NCI-H510A treated with DMSO at 0.1 percent for 48 hours (cell line): ENCODE results near the gene RNU6-9.
"Not testable (repeated sequence)": the region's sequence is repeated elsewhere in the genome, so short reads cannot be mapped to it uniquely, and the experiment has no call there.

Source experiments
- DNase-seq: peaks from one replicate; lab custom pipeline; 2025; lab: John Stamatoyannopoulos, UW

Gene RNU6-9

DNA sequence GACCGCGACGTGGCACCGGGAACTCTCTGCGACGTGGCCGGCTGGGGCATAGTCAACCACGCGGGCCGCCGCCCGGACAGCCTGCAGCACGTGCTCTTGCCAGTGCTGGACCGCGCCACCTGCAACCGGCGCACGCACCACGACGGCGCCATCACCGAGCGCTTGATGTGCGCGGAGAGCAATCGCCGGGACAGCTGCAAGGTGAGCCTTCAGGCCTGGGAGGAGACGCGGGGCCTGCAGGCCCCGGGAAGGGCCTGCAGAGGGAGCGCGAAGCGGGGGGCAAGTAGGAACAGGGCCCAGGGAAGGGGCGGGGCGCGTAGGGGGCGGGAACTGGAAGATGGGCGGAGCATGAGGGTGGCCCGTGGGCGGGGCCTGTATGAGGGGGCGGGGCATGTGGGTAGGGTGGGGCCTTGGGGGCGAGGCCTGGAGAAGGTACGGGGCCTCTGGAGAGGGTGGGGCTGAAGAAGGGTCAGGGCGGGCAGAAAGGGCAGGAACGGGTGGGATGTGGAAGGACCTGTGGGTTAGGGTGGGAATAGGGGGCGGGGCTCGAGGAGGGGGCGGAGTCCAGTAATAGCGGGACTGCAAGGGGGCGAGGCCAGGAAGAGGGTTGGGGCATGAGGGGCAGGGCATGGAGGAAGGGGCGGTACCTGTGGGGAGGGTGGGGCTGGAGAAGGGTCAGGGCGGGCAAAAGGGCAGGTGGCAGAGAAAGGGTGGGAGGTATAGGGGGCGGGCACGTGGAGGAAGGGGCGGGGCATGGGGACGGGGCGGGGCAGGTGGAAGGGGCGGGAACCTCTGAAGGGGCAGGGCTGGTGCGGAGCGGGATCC is 31.3 kb upstream of the RNU6-9 start:
- no peak for DNase-seq

DNA sequence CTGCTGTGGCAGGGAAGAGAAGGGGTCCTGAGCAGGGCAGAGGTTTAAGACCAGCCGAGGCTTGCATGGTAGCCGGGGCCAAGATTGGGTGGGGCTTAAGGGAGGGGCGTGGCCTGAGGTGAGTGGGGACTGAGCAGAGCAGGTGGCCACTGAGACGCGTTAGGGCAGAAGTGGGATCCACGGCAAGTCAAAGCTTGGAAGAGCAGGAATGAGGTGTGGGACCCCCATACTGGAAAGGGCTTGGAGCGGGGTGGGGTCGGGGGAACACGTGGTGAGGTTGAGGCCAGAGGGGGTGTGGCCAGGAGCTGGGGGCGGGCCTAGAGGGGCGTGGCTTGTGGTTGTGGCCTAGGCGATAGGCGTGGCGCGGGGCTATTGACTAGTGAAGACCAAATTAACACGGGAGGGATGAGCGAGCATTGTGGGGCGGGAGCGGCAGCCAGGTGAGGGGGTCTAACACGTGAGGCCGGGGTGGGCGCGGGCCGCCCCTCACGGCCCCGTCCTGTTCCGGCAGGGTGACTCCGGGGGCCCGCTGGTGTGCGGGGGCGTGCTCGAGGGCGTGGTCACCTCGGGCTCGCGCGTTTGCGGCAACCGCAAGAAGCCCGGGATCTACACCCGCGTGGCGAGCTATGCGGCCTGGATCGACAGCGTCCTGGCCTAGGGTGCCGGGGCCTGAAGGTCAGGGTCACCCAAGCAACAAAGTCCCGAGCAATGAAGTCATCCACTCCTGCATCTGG is 30.5 kb upstream of the RNU6-9 start:
- no peak for DNase-seq

DNA sequence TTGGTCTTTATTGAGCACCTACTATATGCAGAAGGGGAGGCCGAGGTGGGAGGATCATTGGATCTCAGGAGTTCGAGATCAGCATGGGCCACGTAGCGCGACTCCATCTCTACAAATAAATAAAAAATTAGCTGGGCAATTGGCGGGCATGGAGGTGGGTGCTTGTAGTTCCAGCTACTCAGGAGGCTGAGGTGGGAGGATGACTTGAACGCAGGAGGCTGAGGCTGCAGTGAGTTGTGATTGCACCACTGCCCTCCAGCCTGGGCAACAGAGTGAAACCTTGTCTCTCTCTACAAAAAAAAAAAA is 30.0 kb upstream of the RNU6-9 start:
- no peak for DNase-seq

DNA sequence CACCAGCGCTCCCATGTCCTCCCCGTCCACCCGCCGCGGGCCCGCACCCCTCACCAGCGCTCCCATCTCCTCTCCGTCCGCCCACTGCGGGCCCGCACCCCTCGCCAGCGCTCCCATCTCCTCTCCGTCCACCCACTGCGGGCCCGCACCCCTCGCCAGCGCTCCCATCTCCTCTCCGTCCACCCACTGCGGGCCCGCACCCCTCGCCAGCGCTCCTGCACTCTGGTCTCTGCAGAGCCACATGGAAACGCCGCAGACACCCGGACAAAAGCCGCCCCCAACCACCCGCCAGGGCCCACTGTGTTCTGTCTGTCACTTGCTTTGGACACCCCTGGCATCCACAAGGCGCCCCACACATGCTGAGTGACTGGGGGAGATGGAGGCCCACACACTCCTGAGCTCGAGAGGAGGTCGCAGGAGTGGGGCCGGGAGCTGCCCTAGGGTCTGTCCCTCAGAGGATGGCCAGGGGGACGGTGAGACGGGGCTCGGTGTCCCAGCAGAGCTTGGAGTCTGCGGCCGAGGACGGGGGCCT is 26.4 kb upstream of the RNU6-9 start:
- DNase-seq: no peak

DNA sequence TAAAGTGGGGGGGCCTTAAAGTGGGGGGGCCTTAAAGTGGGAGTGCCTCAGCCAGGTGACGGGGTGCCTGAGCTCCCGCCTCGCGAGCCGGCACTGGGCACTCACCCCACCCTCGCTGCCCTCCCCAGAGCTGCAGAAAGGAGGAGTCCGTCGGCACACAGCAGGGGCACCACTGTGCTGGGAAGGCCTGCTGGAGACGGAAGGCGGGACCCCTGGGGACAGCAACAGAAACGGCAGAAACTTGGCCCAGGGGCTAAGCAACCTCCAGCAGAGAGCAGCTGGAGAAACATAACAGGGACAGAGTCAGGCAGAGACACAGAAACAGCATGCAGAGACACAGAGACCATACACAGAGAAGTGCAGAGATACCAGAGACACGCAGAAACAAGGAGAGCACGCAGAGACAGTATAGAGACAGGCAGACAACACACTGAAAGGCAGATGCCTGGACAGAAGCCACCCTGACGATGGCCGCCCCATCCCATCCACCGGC is 25.9 kb upstream of the RNU6-9 start:
- DNase-seq: no peak

DNA sequence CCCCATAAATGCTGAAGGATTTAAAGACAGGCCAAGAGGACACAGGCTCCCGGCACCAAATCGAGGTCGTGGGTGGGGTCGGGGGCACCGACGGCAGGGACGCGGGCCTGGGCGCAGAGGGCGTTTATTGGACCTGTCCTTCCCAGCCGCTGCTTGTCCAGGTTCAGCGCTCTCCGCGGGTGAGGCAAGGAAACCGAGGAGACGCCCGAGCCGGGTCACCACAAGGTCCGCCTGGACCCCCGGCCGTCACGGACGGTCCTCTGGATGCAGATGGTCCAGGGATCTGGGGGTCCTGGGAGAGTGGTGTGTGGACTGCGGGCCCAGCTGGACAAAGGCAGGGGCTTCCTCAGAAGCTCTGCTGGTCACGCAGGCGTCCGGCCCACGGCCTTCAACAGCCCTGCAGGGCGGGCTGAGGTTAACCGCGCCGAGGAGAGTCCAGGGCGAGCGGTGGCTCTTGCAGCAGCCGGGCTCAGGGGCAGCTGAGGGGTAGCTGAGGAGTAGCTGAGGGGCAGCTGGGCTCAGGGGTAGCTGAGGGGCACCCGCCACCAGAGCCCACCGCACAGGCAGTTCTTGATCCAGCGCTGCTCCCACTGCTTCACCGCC is 25.3 kb upstream of the RNU6-9 start:
- no peak for DNase-seq

DNA sequence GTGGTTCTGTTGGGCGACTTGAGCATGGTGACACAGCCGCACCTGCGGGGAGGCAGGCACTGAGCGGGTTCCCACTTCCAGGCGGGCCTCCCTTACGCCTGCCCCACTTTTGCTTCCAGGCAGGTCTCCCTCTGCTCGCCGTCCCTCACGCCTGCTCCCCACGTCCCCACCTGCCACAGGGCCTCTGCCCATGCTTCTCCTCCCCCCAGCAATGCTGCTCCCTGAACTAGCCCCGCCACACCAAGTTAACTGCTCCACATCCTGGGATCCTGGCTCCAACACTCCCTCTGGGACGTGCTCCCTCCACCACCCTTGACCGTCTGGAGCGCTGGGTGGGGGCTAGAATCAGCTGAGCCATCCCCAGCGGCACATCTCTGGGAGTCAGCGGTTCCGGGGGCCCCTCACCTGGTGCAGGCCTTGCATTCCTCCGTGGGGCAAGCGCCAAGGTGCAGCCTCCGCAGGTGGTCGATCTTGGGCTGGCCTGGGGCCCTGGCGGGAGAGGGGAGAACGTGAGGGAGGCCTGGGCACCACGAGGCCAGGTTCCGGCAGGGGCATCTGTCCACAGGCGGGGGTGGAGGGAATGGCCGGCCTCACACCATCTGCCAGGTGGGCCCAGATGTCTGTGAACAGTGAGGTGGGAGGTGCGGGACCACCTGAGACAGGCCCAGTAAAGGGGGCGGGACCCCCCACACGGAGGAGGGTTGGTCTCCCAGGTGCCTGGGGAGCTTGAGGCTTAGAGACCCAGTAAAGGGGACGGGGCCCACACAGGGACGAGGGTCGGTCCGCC is 24.6 kb upstream of the RNU6-9 start:
- DNase-seq: no peak

DNA sequence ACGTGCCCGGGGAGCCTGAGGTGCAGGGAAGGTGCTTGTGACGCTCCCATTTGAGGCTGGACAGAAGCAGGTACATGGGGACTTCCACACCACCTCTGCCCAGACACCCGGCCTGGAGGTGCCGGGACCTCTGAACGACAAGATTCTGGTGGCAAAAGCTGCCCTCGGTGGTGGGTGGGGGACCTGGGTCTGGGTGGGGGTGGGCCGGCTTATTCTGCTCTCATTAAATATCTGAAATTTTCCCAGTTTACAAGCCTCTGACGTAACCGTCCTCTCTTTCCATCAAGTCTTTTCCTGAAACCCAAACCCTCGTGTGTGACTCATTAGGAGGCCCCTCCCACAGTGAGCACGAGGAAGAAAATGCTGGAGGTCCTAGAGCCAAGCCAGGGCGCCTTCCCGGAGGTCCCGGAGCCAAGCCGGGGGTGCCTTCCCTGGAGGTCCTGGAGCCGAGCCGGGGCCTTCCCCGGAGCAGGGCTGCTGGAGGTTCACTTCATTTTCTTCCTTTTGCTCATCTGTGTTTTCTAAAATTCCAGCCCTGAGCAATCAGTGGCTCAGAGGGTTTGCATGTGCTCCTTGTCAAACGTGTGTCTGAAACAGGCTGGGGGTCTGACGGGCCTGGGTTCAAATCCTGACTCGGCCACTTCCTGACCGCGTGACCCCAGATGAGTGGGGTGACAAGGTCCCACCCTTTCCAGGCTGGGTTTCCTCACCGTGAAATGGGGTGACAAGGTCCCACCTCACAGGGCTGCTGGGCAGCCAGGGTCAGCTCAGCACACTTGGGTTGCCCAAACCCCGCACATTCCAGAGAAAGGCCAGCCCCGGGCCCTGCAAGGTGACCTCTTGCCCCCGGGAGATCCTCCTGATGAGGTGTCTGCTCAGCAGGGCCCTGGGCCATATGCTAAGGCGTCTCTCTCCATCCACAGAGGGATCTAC is 23.8 kb upstream of the RNU6-9 start:
- no peak for DNase-seq

DNA sequence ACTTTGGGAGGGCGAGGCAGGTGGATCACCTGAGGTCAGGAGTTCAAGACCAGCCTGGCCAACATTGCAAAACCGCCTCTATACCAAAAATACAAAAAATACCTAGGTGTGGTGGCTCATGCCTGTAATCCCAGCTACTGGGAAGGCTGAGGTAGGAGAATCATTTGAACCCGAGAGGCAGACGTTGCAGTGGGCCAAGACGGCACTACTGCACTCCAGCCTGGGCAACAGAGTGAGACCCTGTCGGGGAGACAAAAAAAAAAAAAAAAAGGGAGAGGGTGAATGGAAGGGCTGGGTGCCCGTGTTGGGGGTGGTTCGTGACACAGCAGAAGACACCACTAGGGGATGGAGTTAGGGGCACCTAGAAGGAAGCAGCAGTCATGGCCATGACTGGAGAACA is 23.0 kb upstream of the RNU6-9 start:
- no peak for DNase-seq

DNA sequence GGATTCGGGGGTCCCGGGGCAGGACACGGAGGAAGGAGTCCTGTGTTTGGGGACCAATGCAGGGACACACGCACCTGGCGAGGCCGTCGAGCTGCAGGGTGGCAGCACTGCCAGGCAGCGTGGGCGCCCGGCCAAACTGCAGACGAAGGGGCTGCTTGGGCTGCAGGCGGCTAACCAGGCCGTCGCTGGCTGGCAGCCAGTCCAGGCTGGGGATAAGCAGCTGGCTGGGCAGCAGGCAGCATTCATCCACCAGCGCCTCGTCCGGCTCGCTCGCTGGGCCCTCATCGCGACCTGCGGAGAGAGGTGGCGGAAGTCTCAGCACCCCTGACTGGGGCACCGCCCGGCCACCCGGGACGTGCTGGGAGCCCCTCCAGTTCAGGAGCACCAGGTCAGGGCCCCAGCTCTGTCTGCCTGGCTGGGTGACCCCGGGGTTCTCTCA is 22.3 kb upstream of the RNU6-9 start:
- DNase-seq: no peak

DNA sequence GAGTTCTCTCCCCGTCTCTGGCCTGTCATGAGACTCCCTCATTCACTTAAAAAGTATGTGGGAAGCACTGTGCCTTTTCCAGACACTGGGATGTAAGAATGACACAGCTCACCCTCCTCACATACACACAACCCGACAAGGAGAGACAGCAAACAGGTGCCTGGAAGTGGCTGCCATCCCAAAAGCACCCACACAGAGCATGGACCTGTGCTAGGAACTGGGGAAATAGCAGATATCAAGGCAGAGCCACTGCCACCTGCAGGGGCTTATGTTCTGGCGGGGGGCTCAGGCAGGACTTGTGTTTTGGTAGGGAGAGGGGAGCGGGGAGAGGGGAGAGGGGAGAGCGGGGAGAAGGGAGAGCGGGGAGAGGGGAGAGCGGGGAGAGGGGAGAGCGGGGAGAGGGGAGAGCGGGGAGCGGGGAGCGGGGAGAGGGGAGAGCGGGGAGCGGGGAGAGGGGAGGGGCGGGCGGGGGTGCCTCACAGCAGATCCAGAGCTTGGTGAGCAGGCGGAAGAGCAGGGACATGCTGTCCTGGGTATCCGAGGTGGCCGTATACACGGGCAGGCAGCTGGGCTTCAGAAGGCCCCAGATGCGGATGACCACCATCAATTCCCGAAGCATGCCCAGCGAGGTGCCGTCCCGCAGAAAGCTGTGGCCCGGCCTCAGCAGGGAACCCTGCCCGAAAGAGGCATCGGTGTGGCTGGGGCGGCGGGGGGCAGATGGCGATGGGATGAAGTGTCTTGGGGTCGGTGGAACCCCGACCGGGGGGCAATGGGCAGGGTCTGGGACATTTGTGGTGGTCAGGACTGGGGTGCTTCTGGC is 21.6 kb upstream of the RNU6-9 start:
- no peak for DNase-seq

DNA sequence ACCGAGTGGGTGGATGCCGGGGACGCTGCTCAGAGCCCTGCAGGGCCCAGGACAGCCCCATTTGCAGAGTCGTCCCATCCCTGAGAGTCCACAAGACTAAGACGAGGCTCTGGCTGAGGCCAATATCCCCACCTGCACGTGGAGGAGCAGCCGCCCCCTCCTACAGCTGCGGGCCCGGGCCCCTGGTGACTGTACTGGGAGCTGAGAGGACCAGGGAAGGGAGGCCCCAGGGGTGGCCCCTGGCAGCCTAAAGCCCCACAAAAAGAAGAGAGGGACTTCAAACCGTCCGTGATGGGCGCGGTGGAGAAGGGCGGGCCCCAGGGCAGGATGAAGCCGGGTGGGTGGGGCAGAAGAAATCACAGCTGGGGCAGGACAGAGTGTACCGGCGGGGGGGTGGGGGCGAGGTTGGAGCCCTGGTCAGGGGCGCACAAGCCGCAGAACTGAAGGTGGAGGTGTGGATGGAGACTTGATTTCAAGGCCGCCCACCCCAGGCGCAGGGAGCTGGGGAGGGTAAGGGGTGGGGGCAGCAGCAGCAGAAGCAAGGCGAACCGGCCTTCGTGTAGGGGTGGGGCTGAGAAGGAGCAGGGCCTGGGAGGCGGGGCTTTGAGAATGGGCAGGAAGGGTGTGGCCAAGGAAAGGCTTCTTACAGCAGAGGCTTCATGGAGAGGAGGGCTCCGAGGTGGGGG is 20.9 kb upstream of the RNU6-9 start:
- DNase-seq: no peak

DNA sequence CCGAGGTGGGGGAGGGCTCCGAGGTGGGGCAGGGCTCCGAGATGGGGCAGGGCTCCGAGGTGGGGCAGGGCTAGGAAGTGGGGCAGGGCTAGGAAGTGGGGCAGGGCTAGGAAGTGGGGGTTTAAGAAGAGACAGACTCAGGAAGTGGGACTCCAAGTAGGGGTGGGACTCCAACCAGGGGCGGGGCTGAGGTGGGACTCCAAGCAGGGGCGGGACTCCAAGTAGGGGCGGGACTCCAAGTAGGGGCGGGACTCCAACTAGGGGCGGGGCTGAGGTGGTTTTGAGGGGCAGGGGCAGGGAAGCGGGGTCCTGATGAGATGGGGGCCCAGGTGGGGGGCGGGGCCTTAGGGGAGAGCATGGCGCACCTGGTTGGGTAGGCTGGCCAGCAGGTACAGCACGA is 20.2 kb upstream of the RNU6-9 start:
- DNase-seq: no peak

DNA sequence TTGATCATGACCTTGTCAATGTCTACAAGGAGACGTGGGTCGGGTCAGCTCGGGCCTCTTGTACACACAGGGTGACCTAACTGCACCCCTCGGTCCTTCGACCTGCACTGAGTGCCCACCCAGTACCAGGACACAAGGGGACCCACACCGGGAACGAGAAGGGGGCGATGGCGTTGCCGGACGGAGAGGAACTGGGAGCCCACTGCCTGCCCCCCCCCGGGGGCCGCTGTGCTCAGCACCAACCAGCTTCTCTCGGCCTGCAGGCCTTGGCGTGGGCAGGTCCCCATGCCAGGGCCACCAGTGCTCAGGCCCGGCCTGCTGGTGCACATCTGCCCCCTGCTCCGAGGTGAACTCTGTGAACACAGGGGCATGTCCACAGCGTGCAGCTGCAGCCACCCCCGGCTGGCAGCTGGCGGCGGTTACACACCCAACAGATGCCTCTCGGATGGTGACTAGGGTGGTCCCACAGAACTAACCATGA is 19.7 kb upstream of the RNU6-9 start:
- DNase-seq: no peak

DNA sequence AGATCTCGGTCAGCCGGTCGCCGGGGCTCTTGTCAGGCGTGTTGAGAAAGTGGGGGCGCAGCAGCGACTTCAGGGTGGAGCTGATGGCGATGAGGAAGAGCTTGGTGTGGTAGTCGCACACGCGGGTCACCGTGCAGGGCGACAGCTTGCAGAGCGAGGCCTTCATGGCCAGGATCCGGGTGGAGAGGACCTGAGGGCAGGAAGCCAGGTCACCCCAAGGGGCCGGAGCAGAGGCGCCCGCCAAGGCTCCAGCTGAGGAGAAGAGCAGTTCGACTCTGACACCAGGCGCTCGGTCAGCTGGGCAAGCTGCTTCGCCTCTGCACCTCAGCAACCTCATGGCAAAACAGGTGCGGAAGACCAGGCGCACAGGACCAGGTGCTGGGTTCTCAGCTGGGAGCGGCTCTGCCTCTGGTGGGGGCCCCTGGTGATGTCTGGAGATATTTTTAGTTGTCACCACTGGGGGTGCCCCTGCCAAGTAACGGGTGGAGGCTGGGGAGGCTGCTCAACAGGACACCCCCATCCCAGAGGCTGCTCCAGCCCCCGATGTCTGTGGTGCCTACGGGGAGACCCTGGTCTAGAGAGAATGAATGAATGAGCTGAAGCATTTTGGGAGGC is 17.9 kb upstream of the RNU6-9 start:
- DNase-seq: no peak

DNA sequence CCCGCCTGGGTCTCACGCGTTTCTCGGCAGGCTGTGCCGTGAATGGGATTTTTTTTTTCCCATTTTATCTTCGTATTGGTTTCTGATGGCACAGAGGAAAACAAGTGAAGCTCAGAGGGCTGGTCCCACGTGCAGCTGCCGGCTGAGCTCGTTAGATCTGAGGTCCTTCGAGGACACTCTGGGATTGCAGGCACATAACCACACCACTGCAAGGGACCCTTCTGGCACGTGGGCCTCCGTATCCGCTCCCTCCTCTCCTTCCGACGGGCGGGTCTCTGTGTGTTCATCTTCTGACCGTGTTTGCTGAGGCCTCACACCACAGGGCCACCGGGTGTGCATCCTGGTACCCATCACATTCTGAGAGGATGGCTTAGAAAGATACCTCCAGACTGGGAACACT is 17.2 kb upstream of the RNU6-9 start:
- no peak for DNase-seq

DNA sequence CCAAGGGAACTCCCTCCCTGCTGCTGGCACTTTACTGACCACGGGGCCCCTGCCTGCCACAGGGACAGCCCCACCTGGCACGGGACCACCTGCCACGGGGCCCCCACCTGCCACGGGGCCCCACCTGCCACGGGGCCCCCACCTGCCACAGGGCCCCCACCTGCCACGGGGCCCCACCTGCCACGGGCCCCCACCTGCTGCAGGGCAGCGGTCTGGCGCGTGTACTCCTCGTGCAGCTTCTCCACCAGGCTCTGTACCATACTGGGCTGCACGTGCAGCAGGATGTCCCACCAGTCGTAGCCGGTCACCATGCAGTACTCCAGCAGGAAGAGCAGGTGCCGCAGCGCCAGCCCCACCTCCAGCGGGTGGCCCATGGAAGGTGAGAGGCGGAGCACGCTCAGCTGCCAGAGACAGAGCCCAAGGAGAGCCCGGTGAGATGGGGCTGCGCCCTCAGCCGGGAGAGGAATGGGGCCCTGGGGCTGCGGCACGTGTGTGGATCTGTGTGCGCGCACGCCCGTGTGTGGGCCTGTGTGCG is 16.4 kb upstream of the RNU6-9 start:
- no peak for DNase-seq

DNA sequence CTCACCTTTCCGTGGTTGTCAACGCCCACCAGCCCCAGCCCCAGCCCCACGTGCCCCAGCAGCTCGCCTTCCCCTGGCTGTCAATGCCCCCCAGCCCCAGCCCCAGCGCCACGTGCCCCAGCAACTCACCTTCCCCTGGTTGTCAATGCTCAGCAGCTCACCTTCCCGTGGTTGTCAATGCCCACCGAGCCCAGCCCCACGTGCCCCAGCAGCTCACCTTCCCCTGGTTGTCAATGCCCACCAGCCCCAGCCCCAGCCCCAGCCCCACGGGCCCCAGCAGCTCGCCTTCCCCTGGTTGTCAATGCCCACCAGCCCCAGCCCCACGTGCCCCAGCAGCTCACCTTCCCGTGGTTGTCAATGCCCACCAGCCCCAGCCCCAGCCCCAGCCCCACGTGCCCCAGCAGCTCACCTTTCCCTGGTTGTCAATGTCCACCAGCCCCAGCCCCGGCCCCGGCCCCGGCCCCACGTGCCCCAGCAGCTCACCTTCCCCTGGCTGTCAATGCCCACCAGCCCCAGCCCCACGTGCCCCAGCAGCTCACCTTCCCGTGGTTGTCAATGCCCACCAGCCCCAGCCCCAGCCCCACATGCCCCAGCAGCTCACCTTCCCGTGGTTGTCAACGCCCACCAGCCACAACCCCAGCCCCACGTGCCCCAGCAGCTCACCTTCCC is 15.2 kb upstream of the RNU6-9 start:
- not testable (repeated sequence) for DNase-seq
